BJ (cell line): ENCODE data around the gene OR4D1. TPM values are rescaled to one million over a fixed set of nuclear protein-coding genes. Genes with fewer than 3 reads are reported as not detected.

ENCODE experiments used
- CTCF ChIA-PET: fragments of 350-600 bp; formaldehyde crosslinking; extraction: SDS; loops from one replicate; lab custom pipeline; 2021; ENCODE audit warnings: antibody characterized with exemption, inconsistent platforms; lab: Yijun Ruan, JAX
- POLR2A ChIA-PET: fragments of 300-600 bp; sonication (Branson Sonifier 250); formaldehyde crosslinking; extraction: SDS; loops from one replicate; lab custom pipeline; 2021; ENCODE audit warnings: antibody characterized with exemption; lab: Charles Lee
- DNase-seq: peaks from one replicate; pipeline ENCODE4 v3.0.0-alpha.2; 2011; ENCODE audit warnings: low read depth
- H3K27me3 ChIP-seq: 2 replicates; pipeline ENCODE4 v1.6.0; 2011; ENCODE audit warnings: low read length; ENCODE audit not compliant: control insufficient read depth, insufficient read depth
- H3K36me3 ChIP-seq: 2 replicates; pipeline ENCODE4 v1.5.1; 2011; ENCODE audit warnings: low read length; ENCODE audit not compliant: control insufficient read depth, insufficient read depth
- H3K4me3 ChIP-seq: 2 replicates; pipeline ENCODE4 v1.5.1; 2011; ENCODE audit warnings: low read depth, mild to moderate bottlenecking, control low read depth, low read length
- polyA plus RNA-seq: library from polyadenylated mRNA; depleted of rRNA; stranded (reverse); fragments of >200 nt; gene quantifications from 2 replicates; pipeline ENCODE4 v1.2.3, GENCODE V29; 2011
- TF ChIP-seq, protein P1 (sequence below): IDR thresholded peaks from 2 replicates; pipeline ENCODE4 v1.5.1; 2011; ENCODE audit warnings: low read depth, mild to moderate bottlenecking, control low read depth, inconsistent platforms, low read length, moderate library complexity; ENCODE audit not compliant: insufficient read depth

Gene OR4D1
- polyA plus RNA-seq, 1 experiment = not detected

GRCh38 chr17:58150394-58150793 is 2.2 kb downstream of the OR4D1 start:
- peaks cover 8% of the 10 kb centered on the region for H3K27me3 ChIP-seq
- POLR2A ChIA-PET = no interaction called here

GRCh38 chr17:58153046-58153445 is 4.9 kb downstream of the OR4D1 start:
- H3K27me3 ChIP-seq = peaks cover 16% of the 10 kb centered on the region
- TF ChIP-seq, protein P1, sequence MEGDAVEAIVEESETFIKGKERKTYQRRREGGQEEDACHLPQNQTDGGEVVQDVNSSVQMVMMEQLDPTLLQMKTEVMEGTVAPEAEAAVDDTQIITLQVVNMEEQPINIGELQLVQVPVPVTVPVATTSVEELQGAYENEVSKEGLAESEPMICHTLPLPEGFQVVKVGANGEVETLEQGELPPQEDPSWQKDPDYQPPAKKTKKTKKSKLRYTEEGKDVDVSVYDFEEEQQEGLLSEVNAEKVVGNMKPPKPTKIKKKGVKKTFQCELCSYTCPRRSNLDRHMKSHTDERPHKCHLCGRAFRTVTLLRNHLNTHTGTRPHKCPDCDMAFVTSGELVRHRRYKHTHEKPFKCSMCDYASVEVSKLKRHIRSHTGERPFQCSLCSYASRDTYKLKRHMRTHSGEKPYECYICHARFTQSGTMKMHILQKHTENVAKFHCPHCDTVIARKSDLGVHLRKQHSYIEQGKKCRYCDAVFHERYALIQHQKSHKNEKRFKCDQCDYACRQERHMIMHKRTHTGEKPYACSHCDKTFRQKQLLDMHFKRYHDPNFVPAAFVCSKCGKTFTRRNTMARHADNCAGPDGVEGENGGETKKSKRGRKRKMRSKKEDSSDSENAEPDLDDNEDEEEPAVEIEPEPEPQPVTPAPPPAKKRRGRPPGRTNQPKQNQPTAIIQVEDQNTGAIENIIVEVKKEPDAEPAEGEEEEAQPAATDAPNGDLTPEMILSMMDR = no peak
- POLR2A ChIA-PET = no interaction called here
- no peaks in the 10 kb centered on the region for H3K36me3 ChIP-seq
- no peak for DNase-seq
- CTCF ChIA-PET = no interaction called here
- no peak overlapping the region for H3K4me3 ChIP-seq

More at GRCh38 chr17:58150394-58150793, 2.2 kb downstream of the OR4D1 start:
- Histone ChIP-seq H3K4me3 (no peak overlapping the region), H3K36me3 (no peaks in the 10 kb centered on the region)
- CTCF ChIA-PET = interaction anchor here (0.7 kb wide), 1 partner anchor 1188 kb away, joined by 3 read pairs; no protein-coding TSS in a partner anchor
- DNase-seq = no peak
- TF ChIP-seq, protein P1 = no peak

DNA sequence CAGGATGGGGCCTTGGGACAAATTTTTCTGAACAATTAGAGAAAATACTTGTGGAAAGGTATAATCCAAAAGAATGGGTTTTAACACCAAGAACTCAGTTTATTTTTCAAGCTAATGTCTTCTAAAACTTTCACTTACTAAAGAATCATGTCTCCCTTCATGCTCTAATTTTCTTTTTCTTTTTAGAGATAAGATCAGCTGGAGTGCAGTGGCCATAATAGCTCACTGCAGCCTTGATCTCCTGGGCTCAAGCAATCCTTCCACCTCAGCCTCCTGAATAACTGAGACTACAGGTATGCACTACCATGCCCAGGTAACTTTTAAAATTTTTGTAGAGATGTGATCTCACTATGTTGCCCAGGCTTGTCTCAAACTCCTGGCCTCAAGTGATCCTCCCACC is 5.5 kb downstream of the OR4D1 start:
- Histone ChIP-seq H3K4me3 (no peak overlapping the region), H3K36me3 (no peaks in the 10 kb centered on the region), H3K27me3 (peaks cover 16% of the 10 kb centered on the region)
- TF ChIP-seq, protein P1 = no peak
- DNase-seq = no peak
- ChIA-PET POLR2A (no interaction called here), CTCF (interaction anchor here (0.6 kb wide), 1 partner anchor 31 kb away, joined by 3 read pairs; no protein-coding TSS in a partner anchor)

DNA sequence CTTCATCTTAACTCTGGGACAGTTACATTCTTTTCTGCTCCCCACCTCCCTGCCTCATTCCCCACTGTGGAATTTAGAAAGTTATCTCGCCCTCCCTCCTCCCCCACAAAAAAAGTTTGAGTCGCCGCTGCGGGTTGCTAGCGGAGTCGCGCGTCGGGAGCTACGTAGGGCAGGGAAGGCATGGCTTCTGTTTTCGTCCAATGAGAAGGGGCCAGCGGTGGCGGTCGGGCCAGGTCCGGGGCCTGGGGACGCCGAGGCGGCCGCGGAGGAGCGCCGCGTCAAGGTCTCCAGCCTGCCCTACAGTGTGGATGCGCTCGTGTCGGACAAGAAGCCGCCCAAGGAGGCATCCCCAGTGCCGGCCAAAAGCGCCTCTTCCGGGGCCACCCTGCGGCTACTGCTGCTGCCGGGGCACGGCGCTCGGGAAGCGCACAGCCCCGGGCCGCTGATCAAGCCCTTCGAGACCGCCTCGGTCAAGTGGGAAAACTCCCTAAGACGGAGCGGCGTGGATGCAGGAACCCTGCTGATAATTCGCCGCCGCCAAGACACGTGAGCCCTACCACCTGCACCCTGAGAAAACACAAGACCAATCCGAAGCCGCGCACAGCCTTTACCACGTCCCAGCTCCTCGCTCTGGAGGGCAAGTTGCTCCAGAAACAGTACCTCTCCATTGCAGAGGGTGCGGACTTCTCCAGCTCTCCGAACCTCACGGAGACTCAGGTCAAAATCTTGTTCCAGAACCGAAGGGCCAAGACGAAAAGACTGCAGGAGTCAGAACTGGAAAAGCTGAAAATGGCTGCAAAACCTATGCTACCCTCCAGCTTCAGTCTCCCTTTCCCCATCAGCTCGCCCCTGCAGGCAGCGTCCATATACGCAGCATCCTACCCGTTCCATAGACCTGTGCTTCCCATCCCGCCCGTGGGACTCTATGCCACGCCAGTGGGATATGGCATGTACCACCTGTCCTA is 8.9 kb downstream of the OR4D1 start:
- POLR2A ChIA-PET = no interaction called here
- Histone ChIP-seq H3K36me3 (no peaks in the 10 kb centered on the region), H3K27me3 (peaks cover 14% of the 10 kb centered on the region), H3K4me3 (no peak overlapping the region)
- DNase-seq = no peak
- TF ChIP-seq, protein P1 = no peak
- CTCF ChIA-PET = no interaction called here

DNA sequence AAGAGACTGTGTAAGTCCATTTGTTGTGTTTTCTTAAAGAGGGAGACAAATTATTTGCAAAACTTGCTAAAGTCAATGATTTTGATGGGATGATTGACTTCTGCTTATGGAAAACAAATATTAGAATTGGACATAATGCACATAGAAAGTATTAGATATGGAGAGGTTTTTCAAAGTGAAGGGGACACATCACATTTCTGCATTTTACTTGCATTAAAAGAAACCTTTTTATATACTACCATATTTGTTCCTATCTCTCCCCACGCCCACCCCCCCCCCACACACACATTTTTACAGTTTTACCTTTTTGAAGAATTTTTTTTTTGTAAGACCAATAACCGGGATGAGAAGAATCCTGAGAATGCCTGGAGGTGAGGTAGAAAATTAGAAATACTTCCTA is 10.0 kb downstream of the OR4D1 start:
- H3K4me3 ChIP-seq = no peak overlapping the region
- no peak for DNase-seq
- POLR2A ChIA-PET = no interaction called here
- TF ChIP-seq, protein P1 = no peak
- CTCF ChIA-PET = no interaction called here
- peaks cover 14% of the 10 kb centered on the region for H3K27me3 ChIP-seq
- H3K36me3 ChIP-seq = no peaks in the 10 kb centered on the region
